Ramos (cell line): ENCODE measurements around the gene DIAPH2.

ENCODE experiments used
- in situ Hi-C: fragments of 300-500 bp; cut with MboI; formaldehyde crosslinking; loops from one replicate; pipeline ENCODE4 v1.14.3; 2022; ENCODE audit warnings: low sequenced_read_pairs; ENCODE audit not compliant: unreplicated experiment

Gene DIAPH2

DNA sequence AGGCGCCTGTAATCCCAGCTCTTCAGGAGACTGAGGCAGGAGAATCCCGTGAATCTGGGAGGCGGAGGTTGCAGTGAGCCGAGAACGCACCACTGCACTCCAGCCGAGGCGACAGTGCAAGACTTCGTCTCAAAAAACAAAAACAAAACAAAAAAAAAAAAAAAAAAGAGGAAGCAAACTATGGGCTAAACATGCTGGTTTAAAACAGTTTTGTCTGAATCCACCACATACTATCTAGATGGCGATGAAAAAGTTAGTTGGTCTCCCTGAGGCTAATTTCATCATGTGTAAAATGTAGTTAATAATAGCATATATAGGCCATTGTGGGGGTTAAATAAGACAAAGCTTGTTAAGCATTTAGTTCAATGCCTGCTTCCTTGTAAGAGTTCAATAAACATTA is 650.2 kb downstream of the DIAPH2 start:
- in situ Hi-C loops: no loop called here

DNA sequence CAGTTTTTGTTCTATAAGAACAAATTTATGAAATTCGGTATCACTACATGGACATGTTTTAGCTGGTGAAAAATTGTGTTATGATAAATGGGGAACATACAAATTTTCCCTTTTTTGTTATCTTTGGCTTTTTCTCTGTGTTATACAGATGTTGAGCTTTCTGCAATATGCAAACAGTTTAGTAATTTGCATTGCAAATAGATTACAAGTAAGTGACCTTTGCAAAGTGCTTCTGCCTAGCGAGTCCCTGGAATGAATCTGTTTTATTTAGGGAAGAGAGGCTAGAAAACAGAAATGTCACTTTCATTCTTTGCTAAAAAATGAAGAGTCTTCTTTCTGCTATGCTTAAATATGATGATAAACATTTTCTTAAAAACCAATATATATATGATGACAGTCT is 660.1 kb downstream of the DIAPH2 start:
- in situ Hi-C loops: no loop called here

DNA sequence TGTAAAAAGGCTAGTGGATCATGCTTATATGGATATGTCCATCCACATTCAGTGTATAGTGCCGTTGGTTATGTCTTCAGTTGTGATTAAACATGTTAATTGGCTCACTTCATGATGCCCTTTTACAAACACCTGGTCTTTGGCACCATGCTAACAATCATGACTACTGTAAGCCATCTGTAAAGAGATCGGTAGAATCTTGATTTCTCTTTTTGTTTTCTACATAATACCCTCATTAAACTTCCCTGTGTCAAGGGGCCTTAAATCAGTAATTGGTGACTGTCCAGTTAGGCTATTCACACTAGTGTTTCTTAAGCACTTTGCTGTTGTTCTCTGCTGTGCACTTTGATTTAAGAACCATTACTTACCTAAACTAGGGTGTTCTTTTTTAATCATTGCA is 674.3 kb downstream of the DIAPH2 start:
- in situ Hi-C loops: no loop called here

DNA sequence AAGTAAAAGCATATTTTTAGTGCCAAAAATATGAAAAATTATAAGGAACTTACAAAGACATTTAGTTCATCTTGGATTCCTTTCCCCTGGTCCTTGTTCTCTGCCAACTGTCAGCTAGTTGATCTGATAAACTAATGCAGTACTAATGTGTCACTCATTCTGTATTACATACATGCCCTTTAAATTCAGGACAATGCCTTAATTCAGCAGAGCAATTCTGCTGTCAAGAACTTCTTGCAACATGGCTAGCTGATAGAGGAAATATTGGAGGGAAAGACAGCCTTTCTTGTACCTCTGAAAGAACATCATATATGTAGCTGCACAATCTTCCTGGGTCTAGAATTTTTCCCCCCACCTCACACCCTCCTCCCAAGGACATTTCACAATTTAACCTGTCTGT is 679.2 kb downstream of the DIAPH2 start:
- in situ Hi-C loops: no loop called here

DNA sequence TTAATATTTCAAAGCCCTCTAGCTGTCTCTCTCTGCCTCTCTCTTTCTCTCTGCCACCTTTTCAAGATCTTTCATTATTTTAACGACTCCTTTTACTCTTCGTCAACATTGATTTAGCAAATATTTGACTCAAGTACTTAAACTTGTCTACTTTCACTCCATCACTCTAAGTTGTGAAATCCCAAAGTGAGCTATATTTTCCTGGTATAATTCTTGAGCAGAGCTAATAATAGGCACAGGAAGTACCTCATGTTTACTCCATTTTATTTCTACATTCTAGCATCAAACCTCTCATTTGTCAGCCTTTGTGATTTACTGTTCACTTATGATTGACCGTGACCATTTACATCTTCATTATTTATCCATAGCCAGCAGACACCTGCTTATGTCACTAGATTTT is 681.6 kb downstream of the DIAPH2 start:
- in situ Hi-C loops: no loop called here

DNA sequence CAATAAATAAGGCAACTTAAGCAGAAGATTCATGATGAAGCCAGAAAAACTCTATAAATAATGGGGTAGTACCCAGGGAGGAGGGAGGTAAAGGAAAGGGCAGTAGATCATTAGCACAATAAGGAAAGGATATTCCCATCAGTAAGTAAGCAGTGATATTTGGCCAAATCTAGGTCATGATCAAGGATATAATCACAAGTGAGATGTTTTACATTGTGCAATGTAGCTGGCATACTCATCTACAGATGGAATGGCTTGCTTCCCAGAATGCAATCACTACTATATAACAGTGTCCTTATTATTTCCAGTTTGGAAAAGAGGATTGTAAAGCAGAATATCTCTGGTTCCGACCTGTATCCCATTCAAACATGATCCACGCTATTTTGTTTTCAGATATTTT is 682.5 kb downstream of the DIAPH2 start:
- in situ Hi-C loops: no loop called here

DNA sequence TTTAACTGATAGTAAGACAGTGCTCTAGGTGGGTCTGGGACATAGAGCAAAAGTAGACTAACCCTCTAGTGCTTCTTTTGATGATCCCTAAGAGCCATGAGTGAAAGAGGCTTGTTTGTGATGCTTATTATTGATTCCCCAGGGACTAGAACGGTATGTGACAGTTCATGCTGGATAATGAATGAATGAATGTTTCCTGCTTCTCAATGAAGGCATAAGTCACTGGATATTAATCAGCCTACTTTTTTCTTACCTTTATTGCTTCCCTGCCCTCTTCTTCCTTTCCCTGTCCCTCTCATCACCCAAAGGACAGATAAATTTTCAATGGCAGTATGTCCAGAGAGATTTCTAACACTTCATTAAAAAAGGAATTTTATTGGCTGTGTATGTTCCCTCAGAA is 685.3 kb downstream of the DIAPH2 start:
- in situ Hi-C loops: no loop called here

DNA sequence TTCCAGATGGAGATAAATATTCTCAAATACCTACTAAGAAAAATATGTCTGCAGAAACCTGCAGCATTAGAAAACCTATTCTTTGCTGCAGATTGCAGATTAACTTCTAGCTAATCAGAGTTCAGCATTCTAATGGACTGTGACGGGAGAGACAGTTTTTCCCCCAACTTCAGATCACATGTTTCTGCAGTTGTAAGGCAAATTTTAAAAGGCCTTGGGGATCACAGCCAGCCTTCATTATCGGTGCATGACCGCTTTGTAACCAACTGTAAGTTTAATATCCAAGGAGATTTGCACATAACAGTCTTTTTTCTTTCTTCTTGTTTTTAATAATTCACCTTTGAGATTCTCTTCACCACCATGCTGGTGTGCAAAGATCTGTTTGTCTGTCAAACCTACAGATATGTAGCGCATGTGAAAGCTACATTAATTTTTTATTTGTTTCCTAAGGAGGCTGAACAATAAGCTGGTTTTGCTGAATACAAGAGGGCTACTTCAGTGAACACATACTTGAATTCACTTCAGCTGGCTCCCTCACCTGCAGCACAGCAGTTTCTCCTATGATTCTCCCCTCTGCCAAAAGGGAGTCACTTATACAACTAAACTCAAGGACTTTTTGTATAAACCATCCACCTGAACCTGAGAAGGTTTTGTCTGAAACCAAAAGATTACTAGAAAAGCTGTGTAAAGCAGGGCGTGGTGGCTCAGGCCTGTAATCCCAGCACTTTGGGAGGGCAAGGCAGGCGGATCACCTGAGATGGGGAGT is 687.5 kb downstream of the DIAPH2 start:
- in situ Hi-C loops: no loop called here

DNA sequence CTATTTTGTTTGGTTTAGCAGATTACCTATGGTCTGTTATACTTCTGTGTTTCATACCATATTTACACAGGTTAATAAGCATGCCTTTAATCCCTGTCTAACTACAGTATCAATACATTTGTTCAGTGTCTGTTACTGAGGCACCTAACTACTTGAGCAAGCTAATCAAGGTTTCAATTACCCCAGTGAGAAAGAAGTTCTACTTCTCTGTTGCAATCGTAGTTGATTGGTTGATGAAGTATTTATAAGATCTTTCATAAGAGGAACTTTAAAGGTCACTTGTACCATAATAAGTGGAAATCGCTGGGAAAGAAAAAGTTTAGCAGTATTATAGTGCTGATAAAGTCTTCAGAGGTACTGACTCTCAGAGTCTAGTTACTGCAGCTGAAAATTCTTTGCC is 689.6 kb downstream of the DIAPH2 start:
- in situ Hi-C loops: no loop called here

DNA sequence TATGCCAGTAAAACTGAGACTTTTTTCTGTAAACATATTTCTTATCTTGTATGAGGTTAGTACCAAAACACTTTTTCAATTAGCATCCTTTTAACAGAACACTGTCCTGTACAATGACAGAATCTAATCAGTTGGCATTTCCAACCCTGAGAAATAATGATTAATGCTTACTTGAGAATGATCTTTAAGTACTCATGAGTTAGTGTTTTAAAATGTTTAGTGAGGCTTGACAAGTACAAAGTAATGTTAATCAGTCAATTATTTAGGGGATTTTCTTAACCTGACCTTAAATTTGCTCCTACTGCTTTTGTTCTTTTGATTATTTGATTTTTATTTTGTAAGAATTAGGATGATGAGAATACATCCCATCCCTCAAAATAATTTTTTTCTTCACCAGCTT is 695.6 kb downstream of the DIAPH2 start:
- in situ Hi-C loops: no loop called here

DNA sequence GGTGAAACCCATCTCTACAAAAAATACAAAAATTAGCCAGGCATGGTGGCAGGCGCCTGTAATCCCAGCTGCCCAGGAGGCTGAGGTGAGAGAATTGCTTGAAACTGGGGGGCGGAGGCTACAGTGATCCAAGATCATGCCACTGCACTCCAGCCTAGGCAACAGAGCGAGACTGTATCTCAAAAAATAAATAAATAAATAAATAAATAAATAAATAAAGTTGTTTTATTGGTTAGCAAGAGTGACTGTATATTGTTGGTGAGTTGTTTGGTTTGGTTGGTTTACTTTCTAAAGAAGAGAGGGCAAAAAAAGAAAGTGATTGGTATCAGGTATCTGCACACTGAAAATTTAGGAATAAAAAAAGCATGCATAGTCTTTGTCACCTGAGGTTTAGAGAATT is 700.0 kb downstream of the DIAPH2 start:
- in situ Hi-C loops: no loop called here

DNA sequence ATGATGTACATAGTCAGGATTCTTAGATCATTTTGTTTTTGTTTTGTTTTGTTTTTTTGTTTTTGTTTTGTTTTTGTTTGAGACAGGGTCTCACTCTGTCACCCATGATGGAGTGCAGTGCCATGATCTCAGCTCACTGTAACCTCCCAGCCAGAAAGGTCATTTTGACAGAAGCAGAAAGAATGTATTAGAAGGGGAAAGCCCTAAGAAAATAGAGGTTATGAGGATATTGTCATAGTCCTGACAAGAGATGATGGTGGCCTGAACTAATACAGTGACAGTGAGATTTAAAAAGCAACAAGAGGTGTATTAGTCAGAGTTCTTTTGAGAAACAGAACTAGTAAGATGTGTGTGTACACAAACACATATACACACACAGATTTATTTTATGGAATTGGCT is 702.4 kb downstream of the DIAPH2 start:
- in situ Hi-C loops: no loop called here

DNA sequence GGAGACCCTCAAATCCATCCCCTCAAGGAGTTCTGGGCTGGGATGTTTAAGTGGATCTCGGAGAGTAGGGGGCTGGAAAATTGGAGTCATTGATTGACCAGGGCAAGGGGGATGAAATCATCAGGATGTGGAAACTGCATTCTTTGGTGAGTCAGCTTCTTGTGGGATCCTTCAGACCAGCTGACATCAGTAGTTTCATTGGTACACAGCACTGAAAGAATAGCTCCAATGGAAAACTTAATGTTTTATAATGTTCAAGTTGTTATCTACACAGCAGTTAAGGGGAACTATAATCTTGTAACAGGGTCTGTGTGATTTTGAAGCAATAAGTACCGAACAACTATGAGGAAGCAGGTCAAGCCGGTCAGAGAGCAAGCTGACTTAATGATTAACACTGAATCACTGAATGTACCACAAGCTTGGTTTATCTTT is 705.1 kb downstream of the DIAPH2 start:
- in situ Hi-C loops: no loop called here

DNA sequence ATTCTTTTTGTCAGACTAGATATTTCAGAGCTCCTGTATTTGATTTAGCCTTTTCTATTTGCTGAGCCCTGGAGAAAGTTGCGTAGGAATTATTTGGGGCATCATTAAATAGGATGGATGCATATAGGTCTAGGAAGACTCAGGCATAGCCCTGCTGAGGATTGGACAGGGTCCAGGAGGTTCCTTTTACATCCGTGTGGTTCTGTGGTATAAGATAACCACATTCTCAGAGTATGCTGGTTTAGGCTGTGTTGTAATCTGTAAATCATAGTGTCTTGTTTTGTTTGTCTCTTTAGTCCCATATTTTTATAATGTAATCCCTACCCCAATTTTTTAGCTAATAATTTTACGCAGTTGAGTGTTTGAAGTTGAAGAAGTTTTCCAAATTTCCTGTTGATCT is 712.7 kb downstream of the DIAPH2 start:
- in situ Hi-C loops: no loop called here

DNA sequence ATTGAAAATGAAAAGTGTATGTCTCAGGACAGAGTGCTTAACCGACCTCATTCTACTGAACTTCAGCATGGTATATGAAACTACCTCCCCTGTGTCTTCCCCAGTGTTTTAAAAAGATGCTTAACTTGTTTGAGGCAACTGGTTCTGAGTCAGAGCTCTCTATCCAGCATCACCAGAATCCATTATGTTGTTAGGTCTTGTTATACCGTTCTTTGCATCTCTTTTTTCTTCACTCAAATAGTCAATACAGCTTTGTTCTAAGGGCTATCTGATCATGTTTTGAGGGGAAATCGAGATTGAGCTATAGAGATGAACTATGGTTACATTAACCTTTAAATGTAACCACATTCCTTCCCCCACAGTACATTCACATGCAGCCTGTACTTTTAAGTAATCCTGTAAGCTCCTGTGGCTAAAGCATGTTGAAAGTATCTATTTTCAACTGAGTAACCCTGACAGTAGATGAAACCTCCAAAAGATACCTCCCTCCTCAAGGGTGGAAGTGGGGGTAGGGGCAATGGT is 713.4 kb downstream of the DIAPH2 start:
- in situ Hi-C loops: no loop called here

DNA sequence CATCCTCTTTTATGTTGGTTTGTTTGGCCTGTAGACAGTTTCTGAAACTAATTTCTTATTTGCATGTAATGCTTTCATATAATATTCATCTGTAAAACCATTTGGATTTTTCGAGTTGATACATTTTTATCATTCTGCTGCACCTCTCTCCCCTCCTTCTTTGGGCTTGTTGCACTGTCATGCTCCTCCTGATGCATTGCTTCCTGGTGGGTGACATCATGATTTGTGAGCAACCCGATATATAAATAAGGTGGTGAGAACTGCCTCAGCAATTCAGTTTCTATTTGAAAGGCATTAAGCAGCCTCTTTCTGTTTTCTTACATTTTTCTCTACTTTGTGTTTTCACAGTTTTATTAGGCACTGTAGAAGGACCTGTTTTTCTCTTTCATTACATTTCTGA is 714.8 kb downstream of the DIAPH2 start:
- in situ Hi-C loops: no loop called here

DNA sequence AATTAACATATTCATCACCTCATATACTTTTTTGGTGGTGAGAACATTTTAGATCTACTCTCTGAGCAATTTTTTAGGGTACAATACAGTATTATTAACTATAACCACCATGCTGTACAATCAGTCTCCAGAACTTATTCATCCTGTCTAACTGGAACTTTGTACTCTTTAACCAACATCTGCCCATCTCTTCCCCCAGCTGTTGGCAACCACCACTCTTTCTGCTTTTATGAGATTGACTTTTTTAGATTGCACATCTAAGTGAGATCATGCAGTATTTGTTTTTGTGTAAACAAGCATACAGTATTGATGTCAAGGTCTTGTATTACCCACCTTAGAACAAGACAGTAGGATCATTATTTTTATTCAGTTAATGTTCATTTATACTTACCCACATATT is 715.9 kb downstream of the DIAPH2 start:
- in situ Hi-C loops: no loop called here

DNA sequence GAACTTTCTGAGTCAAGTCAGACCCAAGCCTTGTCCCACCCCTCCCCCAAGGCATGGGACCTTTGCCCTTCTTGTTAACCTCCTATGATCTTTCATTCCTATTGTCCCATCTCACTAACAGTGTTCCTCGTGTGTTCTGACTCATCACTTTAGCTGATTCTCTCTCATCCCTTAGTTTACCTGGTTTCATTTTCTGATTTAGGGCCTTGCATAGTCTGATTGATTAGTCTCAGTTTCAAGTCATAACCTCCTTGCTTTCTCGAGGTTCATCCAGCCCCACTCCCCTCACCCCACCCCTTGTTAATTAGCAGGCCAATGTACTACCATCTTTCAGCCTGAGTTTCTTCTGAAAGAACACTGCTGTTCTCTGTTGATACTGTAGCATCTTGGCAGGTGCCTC is 716.5 kb downstream of the DIAPH2 start:
- in situ Hi-C loops: no loop called here

DNA sequence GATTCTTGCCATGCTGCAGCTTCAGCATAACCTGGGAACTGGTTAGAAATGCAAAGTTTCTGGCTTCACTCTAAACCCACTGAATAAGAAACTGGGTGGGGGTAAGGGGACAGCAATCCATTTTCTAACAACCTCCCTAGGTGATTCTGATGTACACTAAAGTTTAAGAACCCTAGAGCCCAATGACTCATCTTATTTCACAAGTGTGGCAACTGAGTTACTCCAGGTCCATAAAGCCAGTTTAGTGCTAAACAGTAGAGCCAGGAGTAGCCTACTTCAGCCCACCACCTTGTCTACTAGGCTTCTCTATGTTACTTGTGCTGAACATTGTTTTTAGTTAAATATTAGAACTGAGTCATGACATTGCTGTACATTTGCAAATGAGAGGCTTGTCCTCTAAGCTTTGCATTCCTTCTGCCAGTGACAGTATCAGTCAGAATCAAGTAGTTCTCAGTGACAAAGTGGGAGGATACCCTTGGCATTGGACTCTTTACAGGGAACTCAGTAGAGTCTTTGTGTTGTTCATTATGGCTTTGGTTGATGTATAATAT is 717.0 kb downstream of the DIAPH2 start:
- in situ Hi-C loops: no loop called here

DNA sequence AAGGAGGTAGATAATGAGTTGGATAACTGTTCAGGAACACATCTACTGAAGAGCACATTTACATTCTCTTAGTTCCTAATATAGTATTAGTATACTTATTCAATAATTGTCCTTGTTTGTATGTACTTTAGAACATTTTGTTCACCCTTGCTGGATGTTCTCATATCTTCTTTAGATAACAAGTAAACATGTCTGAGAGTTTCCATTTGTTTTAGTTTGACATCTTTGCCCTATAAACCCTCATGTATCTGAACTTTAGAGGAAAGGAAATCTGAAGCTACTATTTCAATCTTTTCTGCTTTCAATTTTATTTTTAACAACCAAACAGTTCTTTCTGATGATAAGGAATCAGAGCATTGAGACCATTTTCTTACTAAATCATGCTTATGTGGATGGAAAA is 717.7 kb downstream of the DIAPH2 start:
- in situ Hi-C loops: no loop called here

DNA sequence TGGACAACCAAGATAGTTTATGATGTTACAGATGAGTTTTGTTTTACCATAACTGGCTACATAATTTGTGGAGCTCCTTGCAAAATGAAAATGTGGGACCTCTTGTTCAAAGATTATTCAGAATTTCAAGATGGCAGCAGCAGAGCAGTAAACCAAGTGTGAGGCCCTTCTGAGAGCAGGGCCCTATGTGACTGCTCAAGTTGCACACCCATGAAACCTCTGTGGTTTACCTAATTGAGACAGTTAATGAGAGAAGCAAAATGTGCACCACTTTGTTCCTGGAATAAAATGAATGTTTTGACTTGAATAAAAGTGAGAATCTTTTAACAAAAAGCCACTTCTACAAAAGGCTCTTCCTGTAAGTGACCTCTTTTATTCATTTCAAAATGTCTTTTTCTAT is 718.3 kb downstream of the DIAPH2 start:
- in situ Hi-C loops: no loop called here

DNA sequence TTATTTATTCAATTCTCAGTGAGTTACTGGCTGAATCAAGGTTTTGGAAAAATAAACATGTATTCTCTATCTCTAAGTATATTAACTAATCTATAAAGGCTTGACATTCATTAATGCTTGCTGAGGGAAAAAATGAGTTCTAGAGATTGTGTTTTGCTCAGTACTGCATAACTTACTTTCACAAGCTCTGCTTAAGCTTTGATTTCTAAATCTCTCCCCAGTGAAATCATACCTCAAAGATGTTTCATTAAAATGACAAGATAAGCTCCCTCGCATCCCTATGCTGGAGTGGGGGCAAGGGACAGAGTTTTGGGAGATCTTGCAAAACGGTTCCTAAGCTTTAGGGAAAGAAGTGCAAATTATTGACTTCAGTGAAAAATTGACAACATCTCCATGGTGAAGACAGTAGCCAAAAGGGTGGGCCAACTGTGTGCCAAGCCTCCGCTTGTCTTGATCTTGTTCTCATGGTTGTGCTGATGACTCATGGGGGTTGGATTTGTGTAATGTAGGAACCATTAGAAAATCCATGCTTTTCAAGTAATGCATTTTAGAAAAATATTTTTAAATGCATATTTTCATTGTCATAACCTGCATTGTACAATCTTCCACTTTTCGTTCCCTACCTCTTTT is 720.5 kb downstream of the DIAPH2 start:
- in situ Hi-C loops: no loop called here
